A673 (cell line): ENCODE results near the gene OR7C1.

Source experiments
- EZH2 ChIP-seq: fragments of 200-600 bp; sonication (generic); IDR thresholded peaks from 2 replicates; pipeline ENCODE4 v1.6.1; 2017; ENCODE audit warnings: borderline replicate concordance, low read depth, mild to moderate bottlenecking, mixed read lengths, antibody characterized with exemption, low read length; ENCODE audit not compliant: poor library complexity, severe bottlenecking
- TF ChIP-seq, protein P1 (sequence below): fragments of 300-800, 200-600 bp; sonication (generic); conservative IDR thresholded peaks from 2 replicates; pipeline ENCODE4 v1.5.1; 2017; ENCODE audit warnings: low read depth, mild to moderate bottlenecking, antibody characterized with exemption, low read length, moderate library complexity, mixed read lengths

- TF ChIP-seq, protein P1, sequence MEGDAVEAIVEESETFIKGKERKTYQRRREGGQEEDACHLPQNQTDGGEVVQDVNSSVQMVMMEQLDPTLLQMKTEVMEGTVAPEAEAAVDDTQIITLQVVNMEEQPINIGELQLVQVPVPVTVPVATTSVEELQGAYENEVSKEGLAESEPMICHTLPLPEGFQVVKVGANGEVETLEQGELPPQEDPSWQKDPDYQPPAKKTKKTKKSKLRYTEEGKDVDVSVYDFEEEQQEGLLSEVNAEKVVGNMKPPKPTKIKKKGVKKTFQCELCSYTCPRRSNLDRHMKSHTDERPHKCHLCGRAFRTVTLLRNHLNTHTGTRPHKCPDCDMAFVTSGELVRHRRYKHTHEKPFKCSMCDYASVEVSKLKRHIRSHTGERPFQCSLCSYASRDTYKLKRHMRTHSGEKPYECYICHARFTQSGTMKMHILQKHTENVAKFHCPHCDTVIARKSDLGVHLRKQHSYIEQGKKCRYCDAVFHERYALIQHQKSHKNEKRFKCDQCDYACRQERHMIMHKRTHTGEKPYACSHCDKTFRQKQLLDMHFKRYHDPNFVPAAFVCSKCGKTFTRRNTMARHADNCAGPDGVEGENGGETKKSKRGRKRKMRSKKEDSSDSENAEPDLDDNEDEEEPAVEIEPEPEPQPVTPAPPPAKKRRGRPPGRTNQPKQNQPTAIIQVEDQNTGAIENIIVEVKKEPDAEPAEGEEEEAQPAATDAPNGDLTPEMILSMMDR, result no peak
- no peak for TF ChIP-seq EZH2
These were observed 67.5 kb downstream of the OR7C1 start for GRCh38 chr19:14767466-14767971.
